Suprapubic skin (tissue), 4 donors: ENCODE results near the gene NKAIN2.

Experiments
- EP300 ChIP-seq: sonication (generic); formaldehyde crosslinking; IDR thresholded peaks from one replicate; pipeline ENCODE4 v1.6.1; 2017; ENCODE audit warnings: antibody characterized with exemption
- POLR2A ChIP-seq, 2 donors: fragments of 450-650 bp; IDR thresholded peaks; one replicate each; pipeline ENCODE4 v1.6.1; 2017; ENCODE audit warnings: antibody characterized with exemption in 2 of 2, mild to moderate bottlenecking in 2 of 2, moderate library complexity in 2 of 2
- POLR2AphosphoS5 ChIP-seq, 3 donors: sonication (generic); formaldehyde crosslinking; IDR thresholded peaks; one replicate each; pipeline ENCODE4 v1.6.1; 2017; ENCODE audit warnings: antibody characterized with exemption in 3 of 3
- TF ChIP-seq, protein P1 (sequence below), 2 donors: fragments of 200-600 bp in 1 of 2; fragments of 450-650 bp in 1 of 2; sonication (generic) in 1 of 2; IDR thresholded peaks; one replicate each; pipeline ENCODE4 v1.5.1; 2016 to 2019; ENCODE audit warnings: antibody characterized with exemption in 2 of 2, mild to moderate bottlenecking in 1 of 2, moderate library complexity in 1 of 2

DNA sequence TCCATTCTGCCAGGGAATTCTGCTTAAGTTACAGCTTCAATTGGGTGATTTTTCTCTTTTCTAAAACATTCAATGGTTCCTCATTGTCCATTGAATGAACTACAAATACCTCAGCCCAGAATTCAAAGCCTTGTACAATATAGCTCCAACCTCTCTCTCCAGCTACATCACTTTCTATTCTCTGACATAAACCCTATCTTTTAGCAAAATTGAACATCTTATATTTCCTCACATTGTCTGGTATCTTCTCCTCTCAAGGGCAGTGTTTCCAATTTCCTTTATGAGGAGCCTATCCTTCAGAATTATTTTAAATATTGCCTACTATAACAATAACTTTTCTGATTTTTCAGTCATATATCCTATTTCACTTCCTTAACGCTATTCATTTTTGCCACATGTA, 955.0 kb downstream of the NKAIN2 start:
- TF ChIP-seq, protein P1, sequence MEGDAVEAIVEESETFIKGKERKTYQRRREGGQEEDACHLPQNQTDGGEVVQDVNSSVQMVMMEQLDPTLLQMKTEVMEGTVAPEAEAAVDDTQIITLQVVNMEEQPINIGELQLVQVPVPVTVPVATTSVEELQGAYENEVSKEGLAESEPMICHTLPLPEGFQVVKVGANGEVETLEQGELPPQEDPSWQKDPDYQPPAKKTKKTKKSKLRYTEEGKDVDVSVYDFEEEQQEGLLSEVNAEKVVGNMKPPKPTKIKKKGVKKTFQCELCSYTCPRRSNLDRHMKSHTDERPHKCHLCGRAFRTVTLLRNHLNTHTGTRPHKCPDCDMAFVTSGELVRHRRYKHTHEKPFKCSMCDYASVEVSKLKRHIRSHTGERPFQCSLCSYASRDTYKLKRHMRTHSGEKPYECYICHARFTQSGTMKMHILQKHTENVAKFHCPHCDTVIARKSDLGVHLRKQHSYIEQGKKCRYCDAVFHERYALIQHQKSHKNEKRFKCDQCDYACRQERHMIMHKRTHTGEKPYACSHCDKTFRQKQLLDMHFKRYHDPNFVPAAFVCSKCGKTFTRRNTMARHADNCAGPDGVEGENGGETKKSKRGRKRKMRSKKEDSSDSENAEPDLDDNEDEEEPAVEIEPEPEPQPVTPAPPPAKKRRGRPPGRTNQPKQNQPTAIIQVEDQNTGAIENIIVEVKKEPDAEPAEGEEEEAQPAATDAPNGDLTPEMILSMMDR (IDR thresholded peaks at IDR 0.05), result no peak
- TF ChIP-seq POLR2A (IDR thresholded peaks at IDR 0.05), result no peak
- no peak for TF ChIP-seq EP300
- TF ChIP-seq POLR2AphosphoS5 (IDR thresholded peaks at IDR 0.05), result no peak
